Body of pancreas (tissue), 4 donors: ENCODE data around the gene HS3ST4.

Experiments used
- CTCF ChIP-seq, 7 experiments: fragments of 450-650 bp in 4 of 7; fragments of 200-600 bp in 3 of 7; sonication (generic) in 3 of 7; IDR thresholded peaks; one replicate each; pipeline ENCODE4 v1.5.1; 2016 to 2019; ENCODE audit warnings: antibody characterized with exemption in 7 of 7
- POLR2A ChIP-seq, 3 donors: fragments of 450-650 bp; IDR thresholded peaks; one replicate each; pipeline ENCODE4 v1.6.1; 2016; ENCODE audit warnings: antibody characterized with exemption in 3 of 3, mild to moderate bottlenecking in 2 of 3

GRCh38 chr16:25905810-25906209 is 214.1 kb downstream of the HS3ST4 start:
- TF ChIP-seq CTCF (IDR thresholded peaks at IDR 0.05) (no peak), POLR2A (IDR thresholded peaks at IDR 0.05) (no peak)
